Memory B cell (primary cell): ENCODE results near the gene EXOC3.
"Not testable (repeated sequence)": the region's sequence is repeated elsewhere in the genome, so short reads cannot be mapped to it uniquely, and the experiment has no call there.

Source experiments
- ATAC-seq: fragments of 150-1000 bp; cut with Tn5 transposase; 2 replicates; pipeline ENCODE4 v1.10.0; 2021; ENCODE audit warnings: low read depth, mild to moderate bottlenecking, moderate library complexity
- DNase-seq, 2 donors: peaks; one replicate each; pipeline ENCODE4 v3.0.0; 2022; ENCODE audit warnings: low spot score in 2 of 2
- H3K27ac Mint-ChIP-seq: one replicate; pipeline ENCODE4 v1.8.0; 2022; ENCODE audit warnings: mild to moderate bottlenecking, moderate library complexity, mixed read lengths
- H3K27me3 Mint-ChIP-seq: one replicate; pipeline ENCODE4 v1.8.0; 2022; ENCODE audit warnings: mixed read lengths
- H3K36me3 Mint-ChIP-seq: one replicate; pipeline ENCODE4 v1.8.0; 2022; ENCODE audit warnings: mild to moderate bottlenecking, mixed read lengths
- H3K4me1 Mint-ChIP-seq: one replicate; pipeline ENCODE4 v1.8.0; 2022; ENCODE audit warnings: mixed read lengths
- H3K4me3 Mint-ChIP-seq: one replicate; pipeline ENCODE4 v1.8.0; 2022; ENCODE audit warnings: mild to moderate bottlenecking, moderate library complexity, mixed read lengths
- H3K9me3 Mint-ChIP-seq: one replicate; pipeline ENCODE4 v1.8.0; 2022; ENCODE audit warnings: mixed read lengths

The EXOC3 gene

DNA sequence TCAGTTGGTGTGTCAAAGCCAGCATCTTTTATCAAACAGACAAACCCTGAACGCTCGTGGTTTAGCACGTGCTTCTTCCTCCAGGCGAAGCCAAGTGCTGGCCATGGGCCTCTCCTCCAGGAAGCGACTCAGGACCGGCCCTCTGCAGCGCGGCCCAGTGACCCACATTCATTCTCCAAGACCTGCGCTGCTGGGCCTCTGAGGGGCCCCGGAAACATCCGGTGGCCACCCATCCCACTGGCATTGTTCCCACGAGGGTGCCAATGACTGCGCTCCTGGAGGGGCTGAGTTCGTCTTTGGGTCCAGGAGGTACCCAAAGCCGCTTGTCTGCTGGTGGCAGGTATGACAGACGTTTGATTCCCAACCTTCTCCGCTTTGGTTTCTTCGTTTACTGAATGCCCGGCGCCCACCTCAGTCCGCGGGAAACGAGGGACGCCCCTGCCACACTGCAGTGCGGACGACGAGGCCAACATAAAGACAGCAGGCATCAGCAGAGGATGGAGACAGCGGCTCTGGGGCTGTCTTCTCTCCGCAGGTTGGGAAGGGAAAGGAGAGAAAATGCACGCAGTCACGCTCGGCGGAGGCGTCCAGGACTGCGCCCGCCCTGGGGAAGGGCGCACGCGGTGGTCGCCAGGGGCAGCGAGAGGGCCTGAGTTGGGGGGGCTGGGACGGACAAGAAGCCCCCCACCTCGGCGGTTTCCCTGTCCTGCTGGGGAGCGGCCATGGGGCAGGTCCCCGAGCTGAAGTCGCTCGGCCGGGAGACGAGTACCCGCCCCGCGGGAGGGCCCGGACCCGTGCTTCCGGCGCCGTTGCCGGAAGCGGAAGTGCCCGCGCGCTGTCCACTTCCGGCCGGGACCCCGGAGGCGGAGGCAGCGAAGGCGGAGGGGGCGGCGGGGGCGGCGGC is at the start of gene EXOC3:
Gene EXOC3, plus strand, starts transcription at position 842 of the 904 bp plus-strand sequence. CDS start 3,030 bp downstream, outside the sequence.
- ATAC-seq = peak; percentile 84

DNA sequence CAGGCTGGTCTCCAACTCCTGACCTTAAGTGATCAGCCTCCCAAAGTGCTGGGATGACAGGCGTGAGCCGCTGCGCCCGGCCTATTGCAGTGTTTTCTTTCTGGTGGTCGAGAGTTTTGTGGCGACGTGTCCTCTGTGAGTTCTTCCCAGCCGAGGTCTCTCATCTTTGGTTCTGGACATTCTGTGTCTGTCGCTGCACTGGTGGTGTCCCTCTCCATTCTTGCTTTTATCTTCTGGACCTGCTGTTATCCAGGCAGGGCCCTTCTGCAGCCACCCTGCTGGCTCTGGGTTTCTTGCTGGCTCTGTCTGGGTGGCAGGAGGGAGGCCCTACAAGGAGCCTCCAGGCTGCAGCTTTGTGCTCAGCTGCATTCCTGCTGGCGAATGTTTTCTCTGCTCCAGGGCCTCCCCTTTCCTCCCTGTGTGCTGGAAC is 49.1 kb upstream of the EXOC3 start:
- no peaks in the 10 kb centered on the region for H3K36me3 Mint-ChIP-seq

More for the DNA sequence above, at the start of gene EXOC3:
- no peaks in the 10 kb centered on the region for H3K9me3 Mint-ChIP-seq
- H3K27me3 Mint-ChIP-seq = peaks cover 1% of the 10 kb centered on the region
- peak; percentile 46 to 70 for DNase-seq
- H3K36me3 Mint-ChIP-seq = peaks cover 7% of the 10 kb centered on the region
- H3K4me3 Mint-ChIP-seq = peak within 1 kb of the TSS; percentile 97
- H3K4me1 Mint-ChIP-seq = peaks cover 29% of the 10 kb centered on the region
- peak within 1 kb of the TSS; percentile 94 for H3K27ac Mint-ChIP-seq

DNA sequence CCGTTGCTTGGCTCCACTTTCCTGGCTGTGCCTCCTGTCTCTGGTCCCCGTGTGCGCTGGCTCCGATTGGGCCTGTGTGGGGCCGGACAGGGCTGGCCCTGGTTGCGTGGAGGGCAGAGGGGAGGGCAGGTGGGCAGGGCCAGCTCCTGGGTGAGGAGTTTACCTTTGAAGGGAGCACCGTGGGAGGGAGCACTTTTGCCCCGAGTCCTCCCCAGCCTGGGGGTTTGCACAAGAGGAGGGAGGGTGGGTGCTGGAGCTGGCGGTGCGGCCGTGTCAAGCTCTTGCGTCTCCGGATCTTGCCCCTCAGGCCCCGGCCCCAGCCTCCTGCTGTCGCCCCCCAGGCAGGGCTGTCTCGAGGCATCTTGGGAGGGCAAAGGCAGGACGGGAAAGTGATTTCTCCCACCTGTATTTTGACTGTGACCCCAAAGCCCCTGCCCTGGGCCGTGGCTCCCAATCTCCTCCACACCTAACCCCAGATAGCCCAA is 48.3 kb upstream of the EXOC3 start:
- ATAC-seq = no peak
- Mint-ChIP-seq H3K9me3 (no peaks in the 10 kb centered on the region), H3K27ac (no peak overlapping the region), H3K27me3 (peaks cover 4% of the 10 kb centered on the region), H3K4me1 (peaks cover 18% of the 10 kb centered on the region), H3K4me3 (no peak overlapping the region), H3K36me3 (no peaks in the 10 kb centered on the region)
- no peak for DNase-seq

More for the DNA sequence above, 49.1 kb upstream of the EXOC3 start:
- Mint-ChIP-seq H3K9me3 (no peaks in the 10 kb centered on the region), H3K27ac (no peak overlapping the region), H3K4me1 (peaks cover 16% of the 10 kb centered on the region), H3K4me3 (no peak overlapping the region), H3K27me3 (peaks cover 6% of the 10 kb centered on the region)
- ATAC-seq = no peak
- DNase-seq = no peak

DNA sequence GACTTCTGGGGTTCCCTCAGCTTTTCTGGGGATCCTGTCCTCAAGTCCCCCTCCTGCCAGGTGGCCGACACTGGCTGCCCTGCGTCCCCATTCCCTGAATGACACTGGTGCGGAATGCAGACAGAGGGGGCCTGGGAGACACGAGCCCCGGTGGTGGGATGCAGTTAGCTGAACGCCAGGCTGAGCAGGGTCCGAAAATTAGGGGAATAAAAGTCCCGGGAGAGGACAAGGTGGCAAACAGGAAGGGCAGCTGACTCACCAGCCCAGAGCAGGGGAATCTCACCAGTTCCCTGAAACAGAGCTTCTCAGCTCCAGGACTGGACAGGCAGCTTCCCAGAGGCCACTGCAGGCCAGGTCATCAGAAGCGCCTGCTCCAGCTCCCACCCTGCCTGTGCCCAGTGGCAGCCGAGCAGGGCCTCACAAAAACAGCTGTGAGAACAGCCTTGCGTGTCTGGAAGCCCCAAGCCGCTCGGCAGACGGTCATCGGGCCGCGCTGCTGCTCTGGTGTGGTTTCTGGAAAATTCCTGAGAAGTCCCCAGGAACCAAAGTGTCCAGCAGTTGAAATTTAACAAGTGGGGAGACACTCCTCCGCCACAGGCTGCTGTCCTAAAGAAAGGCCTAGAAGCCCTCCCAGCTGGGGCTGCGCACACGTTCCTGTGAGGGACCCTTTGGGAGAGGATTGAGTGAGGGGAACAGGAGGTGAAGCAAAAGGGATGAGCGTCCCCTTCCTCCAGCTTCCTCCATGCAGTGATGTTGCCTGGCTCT is 47.6 kb upstream of the EXOC3 start:
- H3K4me3 Mint-ChIP-seq = no peak overlapping the region
- H3K27ac Mint-ChIP-seq = no peak overlapping the region

DNA sequence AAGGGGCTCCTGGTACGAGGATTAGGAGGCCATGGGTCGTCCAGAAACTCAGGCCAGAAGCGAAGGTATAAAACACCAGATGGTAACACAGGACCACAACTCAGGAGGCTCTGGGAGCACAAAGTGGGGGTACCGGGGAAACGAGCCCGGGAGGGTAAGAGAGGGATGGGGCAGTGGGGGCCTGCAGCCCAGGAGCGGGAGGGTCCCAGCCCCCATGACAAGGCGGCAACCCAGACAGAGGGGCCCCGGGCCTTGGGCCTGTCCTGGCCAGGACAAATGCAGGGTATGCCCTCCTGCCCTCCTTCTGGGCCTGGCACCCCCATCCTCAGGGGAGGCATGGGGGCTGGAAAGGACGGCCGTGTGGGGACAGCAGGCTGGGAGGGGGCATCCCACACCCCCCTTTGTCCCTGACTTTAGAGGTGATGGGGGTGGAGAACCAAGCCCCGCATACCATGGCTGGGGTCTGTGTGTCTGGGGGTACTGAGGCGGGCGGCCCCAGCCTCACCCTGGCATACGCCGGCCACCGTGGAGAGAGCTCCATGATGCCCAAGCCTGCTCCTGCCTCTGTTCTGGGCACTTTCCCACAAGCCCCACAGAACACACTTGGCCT is 47.0 kb upstream of the EXOC3 start:
- Mint-ChIP-seq H3K4me3 (no peak overlapping the region), H3K9me3 (no peaks in the 10 kb centered on the region), H3K4me1 (peaks cover 22% of the 10 kb centered on the region), H3K27ac (no peak overlapping the region), H3K27me3 (no peaks in the 10 kb centered on the region), H3K36me3 (no peaks in the 10 kb centered on the region)
- no peak for ATAC-seq
- DNase-seq = no peak

More for the DNA sequence above, 47.6 kb upstream of the EXOC3 start:
- Mint-ChIP-seq H3K9me3 (no peaks in the 10 kb centered on the region), H3K27me3 (peaks cover under 1% of the 10 kb centered on the region), H3K36me3 (no peaks in the 10 kb centered on the region), H3K4me1 (peaks cover 22% of the 10 kb centered on the region)
- no peak for DNase-seq
- no peak for ATAC-seq

DNA sequence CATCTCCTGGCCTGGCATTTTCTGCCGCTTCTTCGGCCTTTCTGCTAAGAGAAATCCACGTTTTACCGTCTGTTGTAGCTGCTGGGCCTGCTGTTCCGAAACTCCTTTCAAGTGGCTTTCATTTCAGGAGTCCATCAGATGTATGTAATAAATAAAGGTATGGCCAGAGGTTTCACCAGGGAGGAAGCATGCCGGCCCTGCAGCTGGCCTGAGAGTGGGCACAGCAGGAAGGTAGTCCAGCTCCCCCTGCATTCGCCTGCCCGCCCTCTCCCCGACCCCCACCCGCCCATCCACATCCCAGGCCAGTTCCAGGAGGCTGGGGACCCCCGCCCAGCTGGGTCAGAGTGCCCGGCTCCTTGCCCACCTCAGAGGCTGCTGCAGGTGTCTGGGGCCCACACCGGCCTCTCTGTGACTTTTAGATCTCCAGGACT is 46.4 kb upstream of the EXOC3 start:
- Mint-ChIP-seq H3K27me3 (no peaks in the 10 kb centered on the region), H3K4me3 (no peak overlapping the region), H3K27ac (no peak overlapping the region), H3K9me3 (no peaks in the 10 kb centered on the region), H3K4me1 (peaks cover 23% of the 10 kb centered on the region), H3K36me3 (no peaks in the 10 kb centered on the region)
- DNase-seq = no peak
- ATAC-seq = no peak

DNA sequence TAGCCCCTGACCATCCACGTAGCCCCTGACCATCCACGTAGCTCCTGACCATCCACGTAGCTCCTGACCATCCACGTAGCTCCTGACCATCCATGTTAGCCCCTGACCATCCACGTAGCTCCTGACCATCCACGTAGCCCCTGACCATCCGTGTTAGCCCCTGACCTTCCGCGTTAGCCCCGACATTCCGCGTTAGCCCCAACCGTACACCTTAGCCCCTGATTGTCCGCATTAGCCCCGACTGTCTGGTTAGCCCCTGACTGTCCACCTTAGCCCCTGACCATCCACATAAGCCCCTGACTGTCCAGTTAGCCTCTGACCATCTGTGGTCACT is 44.9 kb upstream of the EXOC3 start:
- H3K36me3 Mint-ChIP-seq, ATAC-seq, H3K27ac Mint-ChIP-seq, DNase-seq, H3K9me3 Mint-ChIP-seq, H3K27me3 Mint-ChIP-seq, H3K4me3 Mint-ChIP-seq: not testable (repeated sequence)
- peaks cover 26% of the 10 kb centered on the region for H3K4me1 Mint-ChIP-seq

DNA sequence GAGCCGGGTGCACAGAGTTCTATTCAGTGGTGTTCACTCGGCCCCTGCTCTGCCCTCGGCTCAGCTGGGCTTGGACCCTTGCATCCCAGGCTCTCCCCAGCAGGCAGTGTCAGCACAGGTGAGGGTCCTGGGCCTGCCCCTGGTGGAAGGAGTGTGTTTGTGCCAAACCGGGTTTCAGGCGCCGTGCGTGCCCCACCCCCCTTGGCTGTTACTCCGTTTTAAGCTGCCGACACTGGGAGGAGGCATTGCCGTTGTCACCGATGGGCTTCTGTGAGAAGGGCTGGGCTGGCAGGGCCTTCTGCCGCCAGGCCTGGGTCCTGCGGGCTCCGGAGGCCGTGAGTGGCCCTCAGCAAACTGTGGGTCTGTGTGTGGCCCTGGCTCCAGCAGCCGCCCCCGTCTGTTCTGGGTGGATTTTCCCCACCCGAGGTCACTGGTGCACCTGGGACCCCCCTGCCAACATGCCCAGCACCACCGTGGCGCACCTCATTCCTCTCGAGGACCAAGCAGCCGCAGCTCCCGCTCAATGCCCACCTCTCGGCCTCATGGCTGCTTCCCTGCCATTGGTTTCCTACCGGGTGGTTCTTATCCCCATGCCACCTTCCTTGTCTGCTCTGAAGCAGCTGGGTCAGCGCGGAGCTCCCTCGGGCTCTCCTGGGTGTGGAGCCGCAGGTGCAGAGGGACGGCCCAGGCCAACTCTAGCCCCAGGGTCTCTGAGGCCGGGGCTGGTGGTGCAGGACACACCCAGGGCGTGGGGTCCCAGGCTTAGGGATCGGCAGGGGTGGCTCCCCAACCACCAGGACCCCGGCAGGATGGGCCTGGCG is 44.3 kb upstream of the EXOC3 start:
- Mint-ChIP-seq H3K27me3 (peaks cover 2% of the 10 kb centered on the region), H3K9me3 (peaks cover 1% of the 10 kb centered on the region), H3K27ac (no peak overlapping the region), H3K4me3 (no peak overlapping the region), H3K4me1 (peaks cover 27% of the 10 kb centered on the region), H3K36me3 (no peaks in the 10 kb centered on the region)
- DNase-seq (no peak), ATAC-seq (no peak)

DNA sequence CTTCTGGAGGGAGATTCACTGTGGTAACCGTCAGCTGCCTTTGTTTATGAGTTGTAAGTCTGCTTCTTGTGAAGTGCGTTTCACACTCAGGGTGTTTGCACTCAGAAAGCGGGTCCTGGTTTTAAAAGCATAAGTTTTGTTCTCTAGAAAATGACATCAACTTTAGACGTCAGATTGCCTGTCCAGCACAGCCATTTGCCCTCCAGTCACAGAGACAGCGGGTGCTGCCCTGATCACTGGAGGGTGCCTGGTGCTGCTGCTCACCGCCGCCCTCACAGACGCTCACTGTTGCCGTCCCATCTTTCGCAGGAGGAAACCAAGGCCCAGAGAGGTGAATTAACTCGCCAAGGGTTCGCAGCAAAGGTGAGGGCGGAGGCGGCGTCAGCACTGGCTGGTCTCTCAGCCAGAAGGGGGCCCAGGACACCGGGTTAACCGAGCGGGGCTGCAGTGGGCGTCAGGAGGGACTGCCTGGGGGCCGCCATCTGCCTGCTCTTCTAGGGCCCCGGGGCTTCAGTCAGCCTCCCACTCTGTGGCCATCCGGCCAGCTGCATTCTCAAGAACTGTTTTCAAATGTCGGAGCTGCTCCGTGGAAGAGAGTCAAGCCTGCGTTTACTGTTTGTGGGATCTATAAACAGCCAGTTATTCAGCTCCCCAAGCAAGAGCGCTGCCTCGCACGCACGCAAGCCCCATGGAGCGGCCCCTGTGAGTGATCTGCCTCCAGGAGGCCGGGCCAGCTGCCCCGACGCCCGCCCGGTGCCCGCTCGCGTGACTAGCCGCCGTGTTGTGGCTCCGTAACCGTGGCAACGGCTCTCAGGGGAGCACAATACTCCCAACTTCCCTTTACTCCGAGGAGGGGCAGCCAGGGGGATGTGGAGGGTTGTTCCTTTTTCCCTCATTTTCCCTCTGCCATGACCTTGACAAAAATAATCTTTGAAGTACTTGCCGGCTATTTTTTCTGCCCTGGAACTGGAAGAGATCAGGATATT is 43.4 kb upstream of the EXOC3 start:
- Mint-ChIP-seq H3K36me3 (peaks cover 1% of the 10 kb centered on the region), H3K27me3 (peaks cover 6% of the 10 kb centered on the region), H3K4me1 (peaks cover 31% of the 10 kb centered on the region), H3K9me3 (peaks cover 1% of the 10 kb centered on the region), H3K4me3 (peak overlapping the region; percentile 59), H3K27ac (peak overlapping the region; percentile 92)
- DNase-seq (peak; percentile 46 to 53), ATAC-seq (peak; percentile 75)

DNA sequence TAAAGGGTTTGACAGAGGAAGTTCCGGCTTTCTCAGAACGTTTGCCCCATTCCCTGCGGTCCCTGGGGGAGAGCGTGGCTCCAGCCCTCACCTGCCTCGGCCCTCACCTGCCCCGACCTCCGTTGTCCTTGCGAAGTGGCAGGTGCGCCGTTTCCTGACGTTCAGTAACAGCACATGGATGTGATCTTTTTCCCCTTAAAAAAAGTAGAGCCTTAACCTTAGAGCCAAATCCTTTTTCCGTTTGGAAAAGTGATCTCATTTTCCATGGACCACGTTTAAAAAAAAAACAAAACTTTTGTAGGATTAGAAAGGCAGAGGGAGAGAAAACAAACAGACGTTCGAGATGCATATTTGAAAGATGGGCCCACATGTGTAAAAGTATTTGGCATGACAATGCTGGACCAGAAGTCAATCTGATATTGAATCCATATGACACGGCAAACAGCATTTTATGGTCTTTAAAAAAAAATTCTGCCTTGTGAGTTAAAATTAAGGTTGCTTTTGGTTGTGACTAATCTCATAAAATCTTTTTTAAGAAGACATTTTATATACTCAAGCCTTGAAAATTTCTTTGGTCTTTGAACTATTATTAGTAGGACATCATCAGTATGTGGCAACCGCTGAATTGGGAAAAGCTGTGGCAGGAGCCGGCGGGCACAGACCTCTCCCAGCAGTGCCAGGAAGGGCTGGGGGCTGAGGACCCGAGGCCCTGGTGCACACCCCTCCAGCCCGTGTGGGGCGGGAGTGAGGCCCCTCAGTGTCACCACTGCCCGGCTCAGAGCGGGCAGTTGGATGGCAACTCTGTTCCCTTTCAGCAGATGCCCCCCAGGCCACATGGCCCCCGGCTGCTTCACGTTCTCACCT is 42.5 kb upstream of the EXOC3 start:
- peak overlapping the region; percentile 92 for H3K27ac Mint-ChIP-seq

DNA sequence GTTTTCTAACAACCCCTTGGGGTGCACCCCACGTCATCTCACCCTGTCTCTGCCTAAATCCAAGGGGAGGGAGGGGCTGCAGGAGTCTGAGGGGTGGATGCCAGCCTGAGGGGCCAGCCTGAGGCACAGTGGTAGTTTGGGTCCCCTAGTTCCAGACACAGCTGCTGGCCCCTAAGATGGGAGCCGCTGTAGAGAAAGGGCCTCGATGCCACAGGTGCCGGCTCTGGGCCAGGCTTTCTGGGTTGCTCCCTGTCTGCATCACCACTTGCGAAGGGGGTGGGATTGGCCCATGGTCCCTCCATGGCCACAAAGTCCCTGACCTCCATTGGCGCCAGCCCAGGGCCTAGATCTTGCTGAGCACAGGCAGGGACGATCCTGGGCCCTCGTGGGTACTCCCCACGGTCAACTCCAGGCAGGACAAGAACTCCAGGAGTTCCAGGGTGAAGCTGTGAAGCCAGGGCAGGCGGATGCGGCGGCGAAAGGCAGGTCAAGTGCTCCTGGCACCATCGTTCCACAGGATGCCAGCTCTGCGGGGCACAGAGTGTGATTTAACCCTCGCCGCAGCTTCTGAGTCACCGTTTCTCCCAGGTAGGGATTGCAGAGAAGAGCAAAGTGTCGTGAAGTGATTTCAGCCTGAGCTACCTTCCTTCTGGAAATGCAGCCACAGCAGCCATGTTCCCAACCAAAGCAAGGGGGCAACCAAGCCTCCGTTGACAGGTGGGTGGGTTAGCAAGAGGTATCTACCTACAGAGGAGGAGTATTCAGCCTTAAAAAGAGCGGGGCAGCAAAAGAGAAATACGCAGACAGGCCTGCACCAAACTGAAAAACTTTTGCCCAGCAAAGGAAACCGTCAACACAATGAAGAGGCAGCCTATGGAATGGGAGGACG is 41.6 kb upstream of the EXOC3 start:
- Mint-ChIP-seq H3K9me3 (peaks cover 1% of the 10 kb centered on the region), H3K4me1 (peaks cover 31% of the 10 kb centered on the region), H3K4me3 (no peak overlapping the region), H3K36me3 (peaks cover 1% of the 10 kb centered on the region), H3K27me3 (peaks cover 10% of the 10 kb centered on the region), H3K27ac (no peak overlapping the region)
- DNase-seq (no peak), ATAC-seq (no peak)

More for the DNA sequence above, 42.5 kb upstream of the EXOC3 start:
- H3K4me1 Mint-ChIP-seq = peaks cover 31% of the 10 kb centered on the region
- peaks cover 1% of the 10 kb centered on the region for H3K36me3 Mint-ChIP-seq
- H3K27me3 Mint-ChIP-seq = peaks cover 6% of the 10 kb centered on the region
- DNase-seq (no peak), ATAC-seq (no peak)
- peaks cover 1% of the 10 kb centered on the region for H3K9me3 Mint-ChIP-seq
- peak overlapping the region; percentile 59 for H3K4me3 Mint-ChIP-seq
